ENCODE data around the gene FAU. TPM values are rescaled to one million over a fixed set of nuclear protein-coding genes. Genes with fewer than 3 reads are reported as not detected.

Gene FAU
- total and polyA plus RNA-seq, 2 of the 13 experiments (the other 11 are each of a cell fraction or from before 2014, with no cell fraction given), result 374 to 869 TPM

DNA sequence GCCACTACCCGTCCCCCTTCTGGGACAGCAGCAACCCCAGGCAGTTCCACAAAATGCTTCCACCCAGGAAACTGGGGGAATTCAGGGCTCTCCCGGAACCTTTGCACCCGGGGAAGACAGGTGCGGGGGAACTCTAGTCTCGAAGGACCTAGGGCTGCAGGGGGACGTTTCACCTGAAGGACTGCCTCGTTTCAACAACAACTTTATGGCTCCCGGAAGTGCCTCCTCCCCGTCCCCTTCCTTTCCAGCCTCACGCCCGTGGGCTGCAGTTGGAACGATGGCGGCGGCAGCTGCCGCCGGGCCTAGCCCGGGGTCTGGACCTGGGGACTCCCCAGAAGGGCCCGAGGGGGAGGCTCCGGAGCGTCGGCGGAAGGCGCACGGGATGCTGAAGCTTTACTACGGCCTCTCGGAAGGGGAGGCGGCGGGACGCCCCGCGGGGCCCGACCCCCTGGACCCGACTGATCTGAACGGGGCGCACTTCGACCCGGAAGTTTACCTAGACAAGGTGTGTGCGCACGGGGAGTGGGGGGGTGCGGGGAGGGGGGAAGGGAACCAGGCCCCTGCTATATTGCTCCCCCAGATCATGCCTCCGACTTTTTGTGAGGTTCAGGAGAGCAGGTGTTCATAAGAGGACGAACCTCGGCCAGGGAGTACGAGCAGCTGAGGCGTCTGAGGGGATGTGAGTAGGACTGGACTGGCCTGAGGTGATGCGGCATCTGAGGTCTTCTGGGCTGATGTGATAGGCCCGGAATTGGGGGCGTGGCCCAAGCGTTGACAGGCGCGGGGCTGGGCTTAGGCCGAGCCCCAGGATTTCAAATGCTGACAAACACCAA is 25.7 kb downstream of the FAU start, which contains the start of gene VPS51 (continued):
- TF ChIP-seq, protein P1, sequence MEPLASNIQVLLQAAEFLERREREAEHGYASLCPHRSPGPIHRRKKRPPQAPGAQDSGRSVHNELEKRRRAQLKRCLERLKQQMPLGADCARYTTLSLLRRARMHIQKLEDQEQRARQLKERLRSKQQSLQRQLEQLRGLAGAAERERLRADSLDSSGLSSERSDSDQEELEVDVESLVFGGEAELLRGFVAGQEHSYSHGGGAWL (CRISPR knock-in tag; IDR thresholded peaks at IDR 0.05), result no peak
- no peak for TF ChIP-seq HNRNPK (IDR thresholded peaks at IDR 0.05; ENCODE audit: low read depth, low read length, poor library complexity, severe bottlenecking)
- peak; percentile 95 for TF ChIP-seq ZNF747 (CRISPR knock-in tag; IDR thresholded peaks at IDR 0.05; ENCODE audit: borderline replicate concordance)
- TF ChIP-seq ZNF619 (CRISPR knock-in tag; IDR thresholded peaks at IDR 0.05), result no peak; the same call in 1 of the 2 replicates
- peak; percentile 73 for TF ChIP-seq PHF5A (CRISPR knock-in tag; IDR thresholded peaks at IDR 0.05; ENCODE audit: low read depth, unreplicated experiment)
- TF ChIP-seq ZFP36 (IDR thresholded peaks at IDR 0.05; ENCODE audit: borderline replicate concordance, low read depth, low read length, partially characterized antibody), result no peak
- peak; percentile 90 for TF ChIP-seq ZEB1 (IDR thresholded peaks at IDR 0.05; ENCODE audit: insufficient replicate concordance, low read depth)
- no peak for TF ChIP-seq ZNF138 (CRISPR knock-in tag; IDR thresholded peaks at IDR 0.05; ENCODE audit: low read depth)
- TF ChIP-seq, protein P2, sequence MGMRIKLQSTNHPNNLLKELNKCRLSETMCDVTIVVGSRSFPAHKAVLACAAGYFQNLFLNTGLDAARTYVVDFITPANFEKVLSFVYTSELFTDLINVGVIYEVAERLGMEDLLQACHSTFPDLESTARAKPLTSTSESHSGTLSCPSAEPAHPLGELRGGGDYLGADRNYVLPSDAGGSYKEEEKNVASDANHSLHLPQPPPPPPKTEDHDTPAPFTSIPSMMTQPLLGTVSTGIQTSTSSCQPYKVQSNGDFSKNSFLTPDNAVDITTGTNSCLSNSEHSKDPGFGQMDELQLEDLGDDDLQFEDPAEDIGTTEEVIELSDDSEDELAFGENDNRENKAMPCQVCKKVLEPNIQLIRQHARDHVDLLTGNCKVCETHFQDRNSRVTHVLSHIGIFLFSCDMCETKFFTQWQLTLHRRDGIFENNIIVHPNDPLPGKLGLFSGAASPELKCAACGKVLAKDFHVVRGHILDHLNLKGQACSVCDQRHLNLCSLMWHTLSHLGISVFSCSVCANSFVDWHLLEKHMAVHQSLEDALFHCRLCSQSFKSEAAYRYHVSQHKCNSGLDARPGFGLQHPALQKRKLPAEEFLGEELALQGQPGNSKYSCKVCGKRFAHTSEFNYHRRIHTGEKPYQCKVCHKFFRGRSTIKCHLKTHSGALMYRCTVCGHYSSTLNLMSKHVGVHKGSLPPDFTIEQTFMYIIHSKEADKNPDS (CRISPR knock-in tag; IDR thresholded peaks at IDR 0.05), result no peak
- TF ChIP-seq IRF2 (CRISPR knock-in tag; IDR thresholded peaks at IDR 0.05), result peak; percentile 98; the same call in 1 of the 2 replicates
- TF ChIP-seq ZNF33B (CRISPR knock-in tag; IDR thresholded peaks at IDR 0.05), result peak; percentile 21; the same call in 1 of the 2 replicates
- TF ChIP-seq FOXP1 (IDR thresholded peaks at IDR 0.05), result no peak
- TF ChIP-seq FOXP1 (CRISPR knock-in tag; IDR thresholded peaks at IDR 0.05), result peak; percentile 54; the same call in 1 of the 2 replicates
- no peak for TF ChIP-seq MAFF (IDR thresholded peaks at IDR 0.05; ENCODE audit: low read depth, low read length)
- peak; percentile 96 for TF ChIP-seq FOXK1 (CRISPR knock-in tag; IDR thresholded peaks at IDR 0.05; ENCODE audit: borderline replicate concordance, low read depth)
- no peak for TF ChIP-seq ZSCAN12 (CRISPR knock-in tag; IDR thresholded peaks at IDR 0.05)
- TF ChIP-seq CC2D1A (CRISPR knock-in tag; IDR thresholded peaks at IDR 0.05), result no peak
- TF ChIP-seq ZMYM3 (CRISPR knock-in tag; IDR thresholded peaks at IDR 0.05), result peak; percentile 65
- TF ChIP-seq YEATS2 (CRISPR knock-in tag; IDR thresholded peaks at IDR 0.05; ENCODE audit: borderline replicate concordance), result peak; percentile 91
- no peak for TF ChIP-seq EHMT2 (IDR thresholded peaks at IDR 0.05; ENCODE audit: borderline replicate concordance, low read depth, low read length)
- TF ChIP-seq ZNF136 (CRISPR knock-in tag; IDR thresholded peaks at IDR 0.05; ENCODE audit: low read depth), result no peak
- TF ChIP-seq, protein P3, sequence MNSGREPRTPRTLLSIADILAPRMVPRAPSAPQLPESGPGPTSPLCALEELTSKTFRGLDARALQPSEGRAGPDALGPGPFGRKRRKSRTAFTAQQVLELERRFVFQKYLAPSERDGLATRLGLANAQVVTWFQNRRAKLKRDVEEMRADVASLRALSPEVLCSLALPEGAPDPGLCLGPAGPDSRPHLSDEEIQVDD (CRISPR knock-in tag; IDR thresholded peaks at IDR 0.05; ENCODE audit: borderline replicate concordance), result no peak
- no peak for TF ChIP-seq ZNF652 (CRISPR knock-in tag; IDR thresholded peaks at IDR 0.05; ENCODE audit: borderline replicate concordance, low read depth)
- no peak for TF ChIP-seq TCF12 (IDR thresholded peaks at IDR 0.05)
- peak; percentile 71 for TF ChIP-seq TCF12 (CRISPR knock-in tag; IDR thresholded peaks at IDR 0.05)
- peak; percentile 76 for TF ChIP-seq TBX2 (CRISPR knock-in tag; IDR thresholded peaks at IDR 0.05; ENCODE audit: borderline replicate concordance)
- TF ChIP-seq FOSL1 (CRISPR knock-in tag; IDR thresholded peaks at IDR 0.05; ENCODE audit: borderline replicate concordance), result no peak
- peak; percentile 97 for TF ChIP-seq ZNF788 (CRISPR knock-in tag; IDR thresholded peaks at IDR 0.05; ENCODE audit: borderline replicate concordance)

All from HepG2 (cell line).